AG20443 (cell line): ENCODE results near the gene ESPNL.
A peak's percentile ranks its signal among the peaks of the same experiment; 100 is the strongest.
"Not testable (repeated sequence)": the region's sequence is repeated elsewhere in the genome, so short reads cannot be mapped to it uniquely, and the experiment has no call there.

Experiments
- DNase-seq: peaks from one replicate; pipeline ENCODE4 v3.0.0; 2012; ENCODE audit warnings: low spot score, mixed read lengths

The ESPNL gene

DNA sequence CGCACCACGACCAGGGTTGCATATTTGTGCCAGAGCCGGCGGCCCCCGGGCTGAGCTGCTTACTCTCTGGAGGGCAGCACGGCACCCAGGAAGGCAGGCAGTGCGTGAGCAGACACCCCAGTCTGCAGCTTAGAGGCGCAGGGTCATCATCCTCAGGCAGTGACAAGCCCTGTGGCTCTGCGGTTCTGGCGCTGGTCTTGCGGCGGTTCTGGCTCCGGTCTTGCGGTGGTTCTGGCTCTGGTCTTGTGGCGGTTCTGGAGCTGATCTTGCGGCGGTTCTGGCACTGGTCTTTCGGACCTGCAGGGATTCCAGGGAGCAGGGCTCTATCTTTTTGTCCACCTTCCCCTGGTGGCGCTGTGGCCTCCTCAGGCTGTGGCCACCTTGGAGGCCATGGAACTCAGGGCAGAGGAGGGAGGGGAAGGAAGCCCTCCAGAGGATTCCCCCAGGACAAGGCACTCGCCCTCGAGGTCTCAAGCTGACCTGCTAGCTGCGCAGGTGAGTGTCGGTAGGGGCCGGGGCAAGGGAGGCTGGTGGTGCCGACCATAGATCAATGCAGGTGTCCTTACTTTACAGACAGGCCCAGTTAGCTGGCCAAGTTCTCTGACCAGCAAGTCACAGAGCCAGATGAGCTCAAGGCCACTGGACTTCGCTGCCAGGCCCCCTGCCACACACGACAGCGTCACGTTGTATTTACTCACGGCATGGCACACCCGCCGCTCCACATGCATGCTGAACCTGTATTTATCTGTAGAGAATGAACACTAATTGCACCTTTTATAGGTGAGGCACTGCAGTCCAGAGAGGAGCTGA lies 14.9 kb downstream of the ESPNL start:
- DNase-seq, result no peak

DNA sequence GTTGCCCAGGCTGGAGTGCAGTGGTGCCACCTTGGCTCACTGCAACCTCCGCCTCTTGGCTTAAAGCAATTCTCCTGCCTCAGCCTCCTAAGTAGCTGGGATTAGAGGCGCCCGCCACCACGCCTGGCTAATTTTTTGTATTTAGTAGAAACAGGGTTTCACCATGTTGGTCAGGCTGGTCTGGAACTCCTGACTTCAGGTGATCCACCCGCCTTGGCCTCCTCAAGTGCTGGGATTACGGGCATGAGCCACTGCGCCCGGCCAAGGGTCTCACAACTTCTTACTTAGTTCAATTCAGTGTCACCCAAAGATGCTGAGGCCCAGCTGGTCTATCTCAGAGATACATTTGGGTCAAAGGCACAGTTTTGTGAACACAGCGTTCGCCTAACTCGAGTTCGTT lies 15.6 kb downstream of the ESPNL start:
- not testable (repeated sequence) for DNase-seq

DNA sequence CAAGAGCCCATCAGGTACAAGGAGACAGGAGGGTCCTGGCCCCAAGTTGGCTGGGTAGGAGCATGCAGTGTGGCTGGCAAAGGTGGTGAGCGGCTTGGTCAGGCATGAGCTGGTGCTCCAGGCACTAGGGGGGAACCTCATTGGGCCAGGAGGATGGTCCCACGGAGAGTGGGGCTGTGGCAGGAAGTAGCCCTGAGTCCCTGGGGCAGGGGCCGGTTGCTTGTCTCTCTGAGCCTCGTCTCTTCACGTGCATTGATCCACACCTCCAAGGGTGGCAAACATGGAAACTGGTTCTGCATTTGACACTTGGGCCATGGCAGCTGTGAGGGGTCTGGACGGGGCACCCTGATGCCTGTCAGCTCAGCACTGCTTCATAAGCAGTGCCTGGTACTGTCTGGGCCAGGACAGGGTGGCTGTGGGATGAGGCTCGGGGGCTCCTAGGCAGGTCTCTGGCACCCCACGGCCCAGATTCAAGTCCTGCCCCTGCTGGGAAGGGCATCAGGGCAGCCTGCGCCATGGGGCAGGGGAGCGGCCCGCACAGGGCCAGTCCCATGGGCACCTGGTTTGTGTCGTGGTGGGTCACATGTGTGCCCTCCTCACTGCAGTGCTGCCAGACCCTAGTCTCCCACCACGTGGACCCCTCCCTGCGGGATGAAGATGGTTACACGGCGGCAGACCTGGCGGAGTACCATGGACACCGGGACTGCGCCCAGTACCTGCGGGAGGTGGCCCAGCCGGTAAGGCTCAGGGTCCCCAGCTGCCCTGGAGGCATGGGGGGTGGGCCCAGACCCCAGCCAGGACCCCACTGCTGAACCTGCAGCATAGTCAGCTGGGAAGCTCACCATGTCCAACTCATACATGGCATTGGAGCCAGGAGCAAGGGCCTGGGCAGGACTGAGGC lies 16.4 kb downstream of the ESPNL start:
- no peak for DNase-seq

DNA sequence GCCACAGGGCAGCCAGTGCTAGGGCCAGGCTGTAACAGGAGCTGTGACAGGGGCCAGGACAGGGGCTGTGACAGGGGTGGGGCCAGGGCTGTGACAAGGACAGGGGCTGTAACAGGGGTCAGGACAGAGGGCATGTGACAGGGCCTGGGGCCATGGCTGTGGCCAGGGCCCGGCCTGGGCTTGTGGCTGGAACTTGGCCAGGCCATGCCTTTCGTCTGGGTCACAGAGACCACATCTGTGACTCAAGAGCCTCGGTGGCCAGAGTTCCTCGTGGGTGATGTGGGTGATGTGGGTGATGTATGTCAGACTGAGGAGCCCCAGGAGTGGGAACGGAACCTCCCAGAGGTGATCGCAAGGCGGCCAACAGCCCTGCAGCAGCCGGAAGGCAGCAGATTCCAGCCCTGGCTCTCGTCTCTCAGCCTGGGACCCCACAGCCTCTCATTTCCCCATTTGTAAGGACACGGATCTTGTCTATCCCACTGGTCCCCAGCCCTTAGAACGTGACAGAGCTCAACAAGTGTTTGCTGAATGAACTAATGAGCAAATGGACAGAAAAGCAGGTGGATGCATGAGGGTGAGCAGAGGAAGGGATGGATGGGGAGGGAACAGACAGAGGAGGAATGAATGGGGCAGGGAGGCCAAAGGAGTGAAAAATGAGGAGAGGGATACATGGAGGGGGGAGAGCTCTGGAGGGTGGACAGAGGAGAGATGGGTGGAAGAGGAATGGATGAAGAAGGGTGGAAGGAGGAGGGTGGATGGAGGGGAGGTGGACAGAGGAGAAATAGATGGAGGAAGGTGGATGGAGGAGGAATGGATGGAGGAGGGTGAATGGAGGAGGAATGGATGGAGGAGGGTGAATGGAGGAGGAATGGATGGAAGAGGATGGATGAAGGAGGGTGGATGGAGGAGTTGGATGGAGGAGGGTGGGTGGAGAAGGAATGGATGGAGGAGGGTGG lies 17.3 kb downstream of the ESPNL start:
- DNase-seq, result peak; percentile 72

DNA sequence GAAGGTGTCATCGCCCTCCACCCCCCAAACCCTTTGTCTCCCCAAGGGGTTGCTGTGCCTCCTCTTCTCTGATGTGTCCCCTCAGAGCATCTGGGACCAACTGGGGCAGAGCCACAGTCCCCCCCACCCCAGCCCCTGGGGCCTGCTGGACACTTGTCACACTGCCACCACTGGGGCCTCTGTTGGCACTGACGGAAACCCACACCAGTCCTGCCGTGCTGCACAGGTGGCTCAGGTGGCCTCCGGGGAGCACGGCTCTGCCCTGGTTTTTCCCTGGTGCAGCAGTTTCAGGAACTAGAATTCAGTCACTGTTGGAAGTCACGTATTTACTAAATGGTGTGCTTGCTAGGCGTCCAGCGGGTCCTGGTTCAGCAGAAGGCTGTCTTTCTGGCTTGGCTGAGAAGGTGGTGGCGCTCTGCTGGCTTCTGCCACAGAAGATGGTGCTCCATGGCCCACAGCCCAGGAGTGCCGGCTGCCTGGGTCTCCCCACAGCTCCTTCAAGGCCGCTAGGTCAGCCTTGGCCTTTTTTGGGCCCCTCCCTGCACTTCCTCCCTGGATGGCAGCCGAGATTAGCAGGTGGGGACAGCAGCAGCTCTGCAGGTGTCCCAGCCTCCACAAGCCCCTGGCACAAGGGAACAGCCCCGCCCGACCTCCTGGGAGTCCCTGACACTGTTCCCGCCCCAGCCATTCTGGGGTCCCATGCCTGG lies 19.8 kb downstream of the ESPNL start:
- no peak for DNase-seq

DNA sequence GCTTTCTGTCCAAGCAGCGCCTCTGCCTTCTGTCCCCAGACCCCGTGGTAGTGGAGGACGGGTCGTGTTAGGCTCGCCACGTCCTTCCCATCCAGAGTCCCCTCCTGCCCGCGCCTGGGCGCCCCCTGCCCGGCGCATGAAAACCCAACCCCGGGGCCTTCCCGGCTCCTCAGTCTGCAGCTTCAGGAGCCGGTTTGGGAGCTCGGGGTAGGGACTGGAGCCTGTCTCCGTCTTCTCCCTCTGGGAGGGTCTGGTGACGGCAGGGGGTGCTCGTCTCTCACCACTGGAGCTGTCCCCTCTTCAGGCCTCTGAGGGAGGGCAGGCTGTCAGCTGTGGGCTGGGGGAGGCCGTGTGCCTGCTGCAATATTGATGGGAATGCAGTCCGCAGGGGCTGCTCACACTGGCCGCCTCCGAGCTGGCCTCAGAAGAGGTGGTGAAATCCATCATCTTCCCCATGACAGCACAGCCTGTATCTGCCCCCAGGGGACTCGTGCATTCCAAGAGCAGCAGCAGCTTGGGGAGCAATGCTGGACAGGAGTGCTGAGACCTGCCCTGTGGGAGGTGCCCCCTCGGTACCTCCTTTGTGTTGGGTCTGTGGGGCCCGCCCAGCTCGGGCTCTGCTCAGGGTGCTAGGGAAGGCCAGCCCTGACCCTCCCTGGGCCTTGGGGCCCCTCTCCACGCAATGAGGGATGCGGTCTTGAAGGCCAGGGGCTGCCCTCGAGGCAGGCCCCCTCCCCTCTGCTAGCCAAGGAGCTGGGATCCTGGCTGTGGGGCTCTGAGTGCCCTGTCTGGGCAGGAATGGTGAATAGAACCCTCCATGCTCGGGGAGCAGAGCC lies 20.5 kb downstream of the ESPNL start:
- DNase-seq, result no peak

DNA sequence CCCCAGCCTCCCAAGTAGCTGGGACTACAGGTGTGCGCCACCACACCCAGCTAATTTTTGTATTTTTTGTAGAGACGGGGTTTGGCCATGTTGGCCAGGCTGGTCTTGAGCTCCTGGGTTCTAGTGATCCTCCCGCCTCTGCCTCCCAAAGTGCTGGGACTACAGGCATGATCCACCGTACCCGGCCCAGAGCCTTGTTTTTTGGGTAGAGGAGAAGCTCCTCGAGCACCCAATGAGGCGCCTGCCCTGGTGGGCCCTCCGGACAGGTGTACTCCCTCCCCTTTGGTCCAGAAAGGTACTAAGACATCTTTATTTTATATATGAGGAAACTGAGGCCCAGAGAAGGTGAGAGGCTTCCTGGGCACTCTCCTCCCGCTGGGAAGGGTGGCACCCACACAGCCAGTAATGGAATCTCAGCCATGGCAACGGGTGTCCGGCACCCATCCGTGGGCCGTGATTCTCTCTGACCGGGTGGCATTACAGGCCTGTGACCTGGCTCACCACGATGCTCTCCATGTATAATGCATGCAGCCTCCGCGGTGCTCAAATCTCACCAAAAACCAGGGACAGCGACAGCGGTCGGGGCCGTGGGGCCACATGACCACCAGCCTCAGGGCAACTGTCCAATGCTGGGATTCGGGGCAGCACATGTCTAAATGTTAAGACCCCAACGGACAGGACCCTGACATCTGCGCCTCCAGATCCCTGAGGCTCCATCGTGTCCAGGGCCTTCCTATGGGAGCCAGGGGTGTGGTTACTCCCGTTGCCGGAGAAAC lies 21.6 kb downstream of the ESPNL start:
- DNase-seq, result no peak

DNA sequence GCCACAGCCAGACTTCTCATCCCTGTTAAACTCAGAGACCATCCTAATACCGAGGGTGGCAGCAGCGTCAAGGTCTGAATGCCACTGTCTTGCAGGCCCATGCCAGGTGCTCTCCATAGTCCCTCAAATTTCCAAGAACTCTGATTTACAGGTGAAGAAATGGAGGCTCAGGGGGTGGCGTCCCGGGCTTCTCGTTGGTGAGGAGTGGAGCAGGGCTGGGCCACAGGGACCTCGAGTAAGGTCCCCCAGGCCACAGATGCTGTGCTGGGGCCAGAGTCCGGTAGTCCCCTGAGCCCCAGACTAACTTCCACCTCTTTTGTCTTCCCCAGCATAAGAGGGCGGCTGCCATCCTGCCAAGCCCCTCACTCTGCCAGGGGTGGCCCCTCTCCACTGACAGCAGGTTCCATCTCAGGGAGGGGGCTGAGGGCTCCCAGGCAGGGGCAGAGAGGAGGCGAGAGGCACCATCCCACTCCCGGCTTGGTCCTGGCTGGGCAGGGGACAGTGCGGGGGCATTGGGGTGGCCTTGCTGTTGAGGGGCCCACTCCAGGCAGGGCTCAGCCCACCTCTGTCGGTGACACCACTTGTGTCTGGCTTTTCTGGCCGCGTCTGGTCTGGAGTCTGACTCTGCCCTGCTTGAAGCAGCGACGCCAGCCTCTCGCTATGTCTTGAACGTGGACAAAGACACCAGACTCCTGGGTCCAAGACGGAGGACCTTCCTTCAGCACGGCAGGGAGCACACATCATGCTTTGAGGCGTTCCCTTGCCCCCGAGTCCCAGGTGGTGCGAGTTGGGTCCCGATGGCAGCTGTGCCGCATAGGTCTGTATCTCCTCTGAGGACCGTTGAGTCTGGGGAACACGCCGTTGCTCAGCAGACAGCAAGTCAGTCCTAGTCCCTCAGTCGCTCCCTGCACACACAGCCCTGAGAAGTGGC lies 22.4 kb downstream of the ESPNL start:
- DNase-seq, result no peak

DNA sequence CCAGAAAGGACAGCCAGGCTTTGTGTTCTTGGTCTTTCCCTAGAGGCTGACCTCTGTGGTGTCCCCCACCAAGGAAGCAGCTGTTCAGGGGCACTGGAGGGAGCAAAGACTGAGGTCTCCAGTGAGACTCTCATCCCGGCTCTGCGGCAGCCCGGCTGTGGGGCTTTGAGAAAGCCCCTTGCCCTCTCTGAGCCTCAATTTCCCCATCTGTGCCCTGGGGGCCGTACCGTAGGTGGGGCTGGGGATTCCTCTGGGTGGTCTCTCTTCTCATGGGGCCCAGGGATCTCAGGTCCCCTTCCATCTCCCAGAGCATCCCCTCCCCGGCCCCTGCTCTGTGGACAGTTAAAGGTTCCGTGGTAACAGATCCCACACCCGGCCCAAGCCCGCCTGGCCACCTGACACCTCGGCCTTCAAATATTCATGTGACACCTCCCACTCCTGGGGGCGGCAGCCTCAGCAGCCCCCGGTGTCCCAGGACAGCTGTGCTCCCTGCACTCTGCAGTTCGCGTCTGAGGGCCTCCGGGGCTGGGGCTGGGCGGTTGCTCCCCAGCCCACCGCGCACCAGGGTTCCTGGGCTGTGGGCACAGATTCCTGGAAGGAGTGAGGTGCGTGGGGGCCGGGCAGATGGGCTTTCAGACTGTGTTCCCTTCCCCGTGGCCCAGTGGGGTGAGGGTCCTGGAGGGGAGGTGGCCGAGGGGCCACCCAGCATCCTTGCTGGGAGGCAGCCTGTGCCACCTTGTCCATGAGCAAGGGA lies 23.3 kb downstream of the ESPNL start:
- DNase-seq, result no peak

DNA sequence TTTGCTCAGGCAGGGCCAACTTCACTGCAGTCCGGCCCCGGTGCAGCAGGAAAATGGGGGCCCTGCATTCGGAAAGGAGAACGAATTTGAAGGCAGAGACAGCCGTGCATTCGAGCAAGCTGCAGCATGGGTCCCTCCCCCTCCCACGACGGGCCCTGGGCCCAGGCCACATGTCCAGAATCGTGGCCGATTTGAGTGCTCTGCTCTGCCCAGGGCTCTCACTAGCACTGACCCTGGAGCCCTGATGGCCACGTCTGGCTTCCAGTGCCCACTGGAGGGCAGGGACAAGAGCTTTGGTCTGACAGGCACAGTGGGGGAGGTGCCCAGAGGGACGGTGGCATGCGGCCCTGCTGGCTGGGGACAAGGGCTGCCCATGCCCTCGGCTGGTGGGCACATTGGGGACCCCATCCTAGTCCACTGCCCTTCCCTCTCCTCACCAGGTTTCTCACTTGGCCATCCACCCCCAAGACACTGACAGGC lies 23.9 kb downstream of the ESPNL start:
- DNase-seq, result no peak

DNA sequence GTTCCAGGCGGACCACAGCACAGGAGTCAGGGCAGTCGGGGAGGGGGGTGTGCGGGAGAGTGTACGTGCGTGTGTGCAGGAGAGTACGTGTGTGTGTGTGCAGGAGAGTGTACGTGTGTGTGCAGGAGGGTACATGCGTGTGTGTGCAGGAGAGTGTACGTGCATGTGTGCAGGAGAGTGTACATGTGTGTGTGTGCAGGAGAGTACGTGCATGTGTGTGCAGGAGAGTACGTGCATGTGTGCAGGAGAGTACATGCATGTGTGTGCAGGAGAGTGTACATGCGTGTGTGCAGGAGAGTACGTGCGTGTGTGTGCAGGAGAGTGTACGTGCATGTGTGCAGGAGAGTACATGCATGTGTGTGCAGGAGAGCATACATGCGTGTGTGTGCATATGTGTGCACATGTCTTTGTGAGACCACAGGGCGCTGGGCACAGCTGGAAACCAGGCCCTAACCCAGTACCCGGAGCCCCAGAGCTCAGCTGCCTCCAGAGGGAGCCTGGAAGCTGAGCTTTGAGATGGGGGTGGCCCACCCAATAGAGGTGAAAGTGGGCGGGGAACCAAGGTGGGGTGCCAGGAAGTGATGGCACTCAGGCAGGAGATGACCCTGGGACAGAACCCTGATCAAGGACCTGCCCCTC lies 24.5 kb downstream of the ESPNL start:
- DNase-seq, result no peak

DNA sequence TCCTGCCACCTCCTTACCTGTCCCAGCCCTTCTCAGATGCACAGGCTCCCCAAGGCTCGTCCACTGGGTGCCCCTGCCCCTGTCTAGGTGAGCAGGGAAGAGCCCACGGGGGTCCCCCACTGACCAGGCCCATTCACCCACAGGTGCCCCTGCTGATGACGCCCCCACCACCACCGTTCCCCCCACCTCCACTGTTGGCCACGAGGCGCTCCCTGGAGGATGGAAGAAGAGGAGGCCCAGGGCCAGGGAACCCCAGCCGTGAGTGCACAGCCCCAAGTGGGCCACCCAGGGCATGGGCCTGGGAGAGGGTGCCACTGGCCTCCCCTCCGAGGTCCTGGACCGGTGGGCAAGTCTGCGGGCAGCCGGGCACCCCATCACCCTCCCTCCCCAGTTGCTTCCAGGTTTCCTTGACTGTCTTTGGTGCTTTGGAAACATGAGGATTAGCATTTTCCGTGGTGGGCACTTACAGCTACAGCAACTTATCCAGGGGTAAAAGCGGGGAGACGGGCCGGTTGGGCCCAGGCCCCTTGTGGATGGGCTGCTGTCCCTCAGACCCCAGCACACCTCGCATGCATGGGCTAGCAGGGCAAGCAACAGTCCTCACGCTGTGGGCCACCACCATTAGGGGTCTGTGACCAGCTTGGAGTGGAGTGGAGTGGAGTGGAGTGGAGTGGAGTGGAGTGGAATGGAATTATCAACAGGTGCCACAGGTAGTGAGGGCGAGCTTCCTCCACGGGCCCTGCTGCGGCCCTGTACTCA lies 25.2 kb downstream of the ESPNL start:
- no peak for DNase-seq

DNA sequence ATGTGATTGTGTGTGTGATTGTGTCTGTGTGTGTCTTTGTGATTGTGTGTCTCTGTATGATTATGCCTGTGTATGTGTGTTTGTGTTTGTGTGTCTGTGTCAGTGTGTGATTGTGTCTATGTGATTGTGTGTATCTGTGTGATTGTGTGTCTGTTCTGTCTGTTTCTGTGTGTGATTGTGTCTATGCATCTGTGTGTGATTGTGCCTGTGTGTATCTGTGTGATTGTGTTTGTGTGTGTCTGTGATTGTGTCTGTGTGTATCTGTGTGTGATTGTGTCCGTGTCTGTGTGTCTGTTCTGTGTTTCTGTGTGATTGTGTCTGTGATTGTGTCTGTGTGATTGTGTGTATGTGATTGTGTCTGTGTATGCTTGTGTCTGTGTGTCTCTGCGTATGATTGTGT lies 26.2 kb downstream of the ESPNL start:
- DNase-seq, result no peak

DNA sequence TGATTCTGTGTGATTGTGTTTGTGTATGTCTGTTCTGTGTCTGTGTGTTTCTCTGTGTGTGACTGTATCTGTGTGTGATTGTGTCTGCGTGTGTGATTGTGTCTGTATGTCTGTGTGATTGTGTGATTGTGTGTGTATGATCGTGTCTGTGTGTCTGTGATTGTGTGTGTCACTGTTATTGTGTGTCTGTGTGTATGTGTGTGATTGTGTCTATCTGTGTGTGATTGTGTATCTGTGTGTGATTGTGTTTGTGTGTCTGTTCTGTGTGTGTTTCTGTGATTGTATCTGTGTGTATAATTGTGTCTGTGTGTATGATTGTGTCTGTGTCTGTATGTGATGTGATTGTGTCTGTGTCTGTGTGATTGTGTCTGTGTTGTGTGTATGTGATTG lies 26.6 kb downstream of the ESPNL start:
- no peak for DNase-seq

DNA sequence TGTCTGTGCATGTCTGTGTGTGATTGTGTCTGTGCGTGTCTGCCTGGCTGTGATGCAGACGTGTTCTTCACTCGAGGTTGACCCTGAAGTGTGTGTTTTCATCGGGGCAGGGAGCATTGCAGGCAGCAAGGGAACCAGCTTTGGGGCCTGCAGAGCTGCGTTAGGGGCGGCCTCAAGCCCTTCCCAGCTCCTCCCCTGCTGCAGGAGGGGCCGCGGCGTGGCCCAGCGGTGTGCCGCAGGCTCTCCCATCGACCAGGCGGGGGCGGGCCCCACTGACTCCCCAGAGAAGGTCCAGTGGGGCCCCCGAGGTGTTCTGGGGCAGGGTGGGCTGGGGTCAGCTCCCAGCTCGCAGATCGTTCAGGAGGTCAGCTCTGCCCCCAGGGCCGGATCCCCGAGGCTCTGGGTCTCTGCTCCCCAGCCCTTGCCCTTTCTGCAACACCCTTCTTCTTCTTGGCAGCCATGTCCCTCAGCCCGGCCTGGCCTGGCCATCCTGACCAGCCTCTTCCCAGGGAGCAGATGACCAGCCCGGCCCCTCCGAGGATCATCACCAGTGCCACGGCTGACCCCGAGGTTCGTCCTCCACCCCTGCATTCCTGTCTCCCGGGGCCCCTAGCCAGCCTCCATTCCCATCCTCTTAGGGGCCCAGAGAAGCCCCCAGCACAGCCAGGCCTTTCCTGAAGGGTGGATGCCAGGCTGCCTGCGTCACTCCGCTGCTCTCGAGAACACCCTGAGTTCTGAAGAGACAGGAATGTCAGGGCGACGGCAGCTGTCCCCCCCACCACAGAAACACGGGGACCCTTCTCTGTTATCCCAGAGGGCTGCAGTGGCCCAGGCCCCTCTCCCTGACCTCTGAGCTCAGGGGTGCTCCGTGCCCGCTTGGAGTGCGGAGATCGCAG lies 27.3 kb downstream of the ESPNL start:
- DNase-seq, result peak; percentile 81
